GM12872 (cell line): ENCODE data around the gene FANCE.
A peak's percentile ranks its signal among the peaks of the same experiment; 100 is the strongest.

Experiments
- CTCF ChIP-seq: IDR thresholded peaks from 3 replicates; pipeline ENCODE4 v1.5.1; 2011; ENCODE audit warnings: low read depth, mild to moderate bottlenecking, low read length, moderate library complexity; ENCODE audit not compliant: insufficient read depth

The FANCE gene

DNA sequence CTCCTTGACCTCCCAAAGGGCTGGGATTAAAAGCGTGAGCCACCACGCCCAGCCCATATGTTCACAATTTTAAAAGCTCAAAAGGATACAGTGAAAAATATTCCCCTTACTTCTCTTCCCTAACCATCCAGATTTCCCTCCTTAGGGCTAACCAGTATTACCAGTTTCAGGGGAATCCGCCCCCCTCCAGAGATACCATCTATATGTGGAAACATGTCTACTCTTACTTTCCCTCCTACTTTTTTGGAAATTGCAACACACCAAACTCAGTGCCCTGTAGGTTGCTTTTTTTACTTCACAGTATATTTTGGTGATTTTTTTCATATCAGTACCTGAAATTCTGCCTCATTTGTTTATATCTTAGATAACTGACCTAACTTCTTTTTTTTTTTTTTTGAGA lies 9.1 kb downstream of the FANCE start:
- no peak for TF ChIP-seq CTCF

DNA sequence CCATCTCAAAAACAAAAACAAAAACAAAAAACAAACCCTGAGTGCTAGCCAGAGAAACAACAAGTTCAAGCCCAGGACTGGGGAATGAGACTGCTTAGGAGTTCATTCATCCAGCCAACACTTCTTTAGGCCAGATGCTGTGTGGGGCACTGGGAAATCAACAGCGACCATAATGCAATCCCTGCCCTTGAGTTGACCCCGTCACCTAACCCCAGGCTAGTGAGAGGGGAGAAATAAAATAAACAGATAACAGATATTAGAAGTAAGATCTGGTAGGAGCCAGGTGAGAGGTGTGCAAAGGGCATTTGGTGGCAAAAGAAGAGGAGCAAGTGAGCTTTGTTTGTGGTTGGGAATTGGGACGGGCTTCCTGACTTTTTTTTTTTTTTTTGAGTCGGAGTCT lies 11.2 kb downstream of the FANCE start:
- TF ChIP-seq CTCF = no peak

DNA sequence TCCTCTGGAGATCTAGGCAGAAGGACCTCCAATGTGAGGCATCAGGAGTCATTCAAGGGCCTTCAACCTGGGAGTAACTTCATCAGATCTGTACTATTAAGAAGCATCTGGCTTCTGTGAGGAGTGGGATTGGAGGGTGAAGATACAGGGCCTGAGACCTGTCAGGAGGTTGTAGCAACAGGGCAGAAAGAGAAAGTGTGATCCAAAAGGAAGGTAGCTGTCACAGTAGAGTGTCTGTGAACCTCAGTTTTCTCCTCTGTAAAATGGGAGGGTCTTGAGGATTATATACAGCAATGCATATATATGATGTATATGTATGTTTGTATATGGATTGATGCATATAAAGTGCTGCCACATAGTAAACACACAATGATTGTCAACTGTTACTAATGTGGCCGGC lies 13.5 kb downstream of the FANCE start:
- TF ChIP-seq CTCF = no peak

GRCh38 chr6:35468181-35468979 lies 16.2 kb downstream of the FANCE start, which contains the start of gene RPL10A:
Gene RPL10A, plus strand, starts transcription at chr6:35468401. Its CDS starts 34 bp downstream, at chr6:35468435.
- peak; percentile 98 for TF ChIP-seq CTCF

DNA sequence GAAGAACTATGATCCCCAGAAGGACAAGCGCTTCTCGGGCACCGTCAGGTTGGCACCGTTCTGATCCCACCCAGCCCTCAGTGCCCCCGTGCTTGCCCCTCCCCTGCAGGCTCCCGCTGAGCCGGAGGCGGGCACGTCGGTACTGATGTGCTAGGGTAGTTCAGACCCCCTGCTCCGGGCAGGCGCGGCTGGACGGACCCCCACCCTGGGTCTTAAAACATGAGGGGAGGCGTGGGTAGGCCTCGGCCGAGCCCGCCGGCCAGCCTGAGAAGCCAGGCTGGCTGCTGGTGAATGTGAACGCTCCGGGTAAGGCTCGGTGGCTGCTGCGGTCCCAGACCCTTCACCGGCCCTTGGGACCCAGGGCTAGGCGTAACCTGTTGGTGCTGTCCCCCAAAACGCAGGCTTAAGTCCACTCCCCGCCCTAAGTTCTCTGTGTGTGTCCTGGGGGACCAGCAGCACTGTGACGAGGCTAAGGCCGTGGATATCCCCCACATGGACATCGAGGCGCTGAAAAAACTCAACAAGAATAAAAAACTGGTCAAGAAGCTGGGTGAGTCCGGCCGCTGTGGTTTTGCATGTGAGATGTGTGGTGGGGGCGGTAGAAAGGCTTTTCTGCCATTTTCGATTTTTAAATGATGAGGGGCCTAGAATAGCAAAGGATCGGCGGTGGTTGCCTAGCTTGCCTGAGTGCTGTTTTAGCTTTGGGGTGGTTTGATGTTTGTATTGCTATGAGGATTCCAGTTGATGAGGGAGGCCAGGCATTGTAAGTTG lies 17.0 kb downstream of the FANCE start:
- TF ChIP-seq CTCF = no peak

- no peak for TF ChIP-seq CTCF
Measured at GRCh38 chr6:35469751-35470662, 17.9 kb downstream of the FANCE start.
